ENCODE results near the gene PPP1R16B. TPM values are rescaled to one million over a fixed set of nuclear protein-coding genes. Genes with fewer than 3 reads are reported as not detected.
A peak's percentile ranks its signal among the peaks of the same experiment; 100 is the strongest.

PPP1R16B gene
- 100 to 1,000 TPM in 1 of 2 donors, 10 to 100 TPM in 1; 74.6 to 119 TPM for total RNA-seq

- ATAC-seq (peak; percentile 90 to 92), DNase-seq (ENCODE audit: low spot score) (peak; percentile 89)
- no peaks in the 10 kb centered on the region for H3K27me3 Mint-ChIP-seq
- peak within 1 kb of the TSS; percentile 90 to 93 for H3K27ac Mint-ChIP-seq
- H3K36me3 Mint-ChIP-seq: peaks cover 6% of the 10 kb centered on the region
- H3K4me3 Mint-ChIP-seq: peak within 1 kb of the TSS; percentile 98
- peaks cover 48 to 53% of the 10 kb centered on the region in 2 donors for H3K4me1 Mint-ChIP-seq (ENCODE audit: low read depth in 2 of 2)
- H3K9me3 Mint-ChIP-seq: no peaks in the 10 kb centered on the region
Observed at GRCh38 chr20:38805502-38805957, at the start of gene PPP1R16B. Gene PPP1R16B (plus strand): TSS chr20:38805697. CDS start chr20:38835926, 30,229 bp downstream.

DNA sequence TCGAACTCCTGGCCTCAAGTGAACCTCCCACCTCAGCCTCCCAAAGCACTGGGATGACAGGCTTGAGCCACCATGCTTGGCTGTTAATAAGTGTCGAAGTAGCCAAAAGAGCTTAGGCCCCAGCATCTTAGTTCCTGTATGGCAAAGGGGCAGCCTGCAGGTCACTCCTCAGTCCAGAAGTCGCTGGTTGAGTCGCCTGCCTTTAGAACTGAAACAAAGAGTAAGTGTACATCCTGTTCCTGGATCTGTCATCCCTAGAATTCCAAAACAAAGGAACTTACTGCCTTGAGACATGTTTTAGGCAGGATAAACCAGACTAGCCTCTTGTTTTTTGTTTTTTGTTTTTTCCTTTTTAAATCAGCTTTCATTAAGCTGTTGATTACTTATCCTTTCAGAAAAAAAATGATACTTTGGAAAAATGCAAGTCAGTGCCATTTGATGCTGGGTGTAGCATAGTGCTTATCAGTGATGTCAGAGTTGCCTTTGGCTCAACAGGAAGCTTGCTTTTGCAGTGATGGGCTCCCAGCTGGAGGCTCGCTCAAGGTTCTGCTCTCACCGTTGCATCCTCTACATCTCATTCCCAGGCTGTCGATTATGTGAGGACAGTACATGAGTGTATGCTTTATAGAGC, 48.2 kb upstream of the PPP1R16B start:
- H3K27ac Mint-ChIP-seq: no peak overlapping the region
- DNase-seq (ENCODE audit: low spot score): no peak
- H3K36me3 Mint-ChIP-seq: peaks cover 24% of the 10 kb centered on the region
- H3K4me3 Mint-ChIP-seq: no peak overlapping the region
- H3K9me3 Mint-ChIP-seq: no peaks in the 10 kb centered on the region
- H3K4me1 Mint-ChIP-seq (ENCODE audit: low read depth in 2 of 2): peaks cover 6 to 7% of the 10 kb centered on the region in 2 donors
- H3K27me3 Mint-ChIP-seq: no peaks in the 10 kb centered on the region
- ATAC-seq: no peak

- no peaks in the 10 kb centered on the region for H3K9me3 Mint-ChIP-seq
- no peak overlapping the region for H3K4me3 Mint-ChIP-seq
- H3K27ac Mint-ChIP-seq: no peak overlapping the region
- DNase-seq (ENCODE audit: low spot score) (no peak), ATAC-seq (no peak)
- H3K27me3 Mint-ChIP-seq: no peaks in the 10 kb centered on the region
- H3K4me1 Mint-ChIP-seq (ENCODE audit: low read depth in 2 of 2): peaks cover 13 to 16% of the 10 kb centered on the region in 2 donors
- peaks cover 20% of the 10 kb centered on the region for H3K36me3 Mint-ChIP-seq
Observed at GRCh38 chr20:38759106-38759505, 46.4 kb upstream of the PPP1R16B start.

GRCh38 chr20:38760978-38761377, 44.5 kb upstream of the PPP1R16B start:
- H3K36me3 Mint-ChIP-seq: peaks cover 13% of the 10 kb centered on the region
- DNase-seq (ENCODE audit: low spot score) (no peak), ATAC-seq (no peak)
- no peaks in the 10 kb centered on the region for H3K9me3 Mint-ChIP-seq
- no peak overlapping the region for H3K4me3 Mint-ChIP-seq
- H3K27me3 Mint-ChIP-seq: no peaks in the 10 kb centered on the region
- H3K4me1 Mint-ChIP-seq (ENCODE audit: low read depth in 2 of 2): peaks cover 16 to 19% of the 10 kb centered on the region in 2 donors
- H3K27ac Mint-ChIP-seq: no peak overlapping the region

GRCh38 chr20:38762174-38762573, 43.3 kb upstream of the PPP1R16B start:
- DNase-seq (ENCODE audit: low spot score) (no peak), ATAC-seq (no peak)
- H3K9me3 Mint-ChIP-seq: no peaks in the 10 kb centered on the region
- no peaks in the 10 kb centered on the region for H3K27me3 Mint-ChIP-seq
- H3K4me3 Mint-ChIP-seq: no peak overlapping the region
- peaks cover 13% of the 10 kb centered on the region for H3K36me3 Mint-ChIP-seq
- H3K4me1 Mint-ChIP-seq (ENCODE audit: low read depth in 2 of 2): peaks cover 16 to 19% of the 10 kb centered on the region in 2 donors
- H3K27ac Mint-ChIP-seq: peak overlapping the region in 1 of 2 donors; percentile 3

DNA sequence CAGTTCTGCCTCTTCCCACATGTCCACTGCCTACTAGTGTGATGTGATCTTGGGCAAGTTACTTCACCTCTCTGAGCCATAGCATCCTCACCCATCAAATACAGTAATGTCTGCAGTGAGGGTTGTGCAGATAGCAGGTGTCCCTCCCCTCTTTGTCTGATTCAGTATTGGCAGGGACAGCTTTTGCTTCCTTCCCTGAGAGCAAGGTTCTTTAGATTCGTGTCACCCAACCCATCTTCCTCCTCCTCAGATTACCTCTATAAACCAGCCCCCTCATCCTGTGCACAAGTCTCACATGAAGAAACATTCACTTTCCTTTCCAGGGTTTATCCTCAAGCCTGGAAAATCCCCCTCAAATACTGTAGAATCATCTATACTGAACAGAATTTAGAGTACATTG, 41.9 kb upstream of the PPP1R16B start:
- H3K4me1 Mint-ChIP-seq (ENCODE audit: low read depth in 2 of 2): peaks cover 16 to 19% of the 10 kb centered on the region in 2 donors
- H3K36me3 Mint-ChIP-seq: peaks cover 14% of the 10 kb centered on the region
- H3K4me3 Mint-ChIP-seq: no peak overlapping the region
- no peak for DNase-seq (ENCODE audit: low spot score)
- no peaks in the 10 kb centered on the region for H3K9me3 Mint-ChIP-seq
- no peak for ATAC-seq
- H3K27me3 Mint-ChIP-seq: no peaks in the 10 kb centered on the region
- no peak overlapping the region for H3K27ac Mint-ChIP-seq

DNA sequence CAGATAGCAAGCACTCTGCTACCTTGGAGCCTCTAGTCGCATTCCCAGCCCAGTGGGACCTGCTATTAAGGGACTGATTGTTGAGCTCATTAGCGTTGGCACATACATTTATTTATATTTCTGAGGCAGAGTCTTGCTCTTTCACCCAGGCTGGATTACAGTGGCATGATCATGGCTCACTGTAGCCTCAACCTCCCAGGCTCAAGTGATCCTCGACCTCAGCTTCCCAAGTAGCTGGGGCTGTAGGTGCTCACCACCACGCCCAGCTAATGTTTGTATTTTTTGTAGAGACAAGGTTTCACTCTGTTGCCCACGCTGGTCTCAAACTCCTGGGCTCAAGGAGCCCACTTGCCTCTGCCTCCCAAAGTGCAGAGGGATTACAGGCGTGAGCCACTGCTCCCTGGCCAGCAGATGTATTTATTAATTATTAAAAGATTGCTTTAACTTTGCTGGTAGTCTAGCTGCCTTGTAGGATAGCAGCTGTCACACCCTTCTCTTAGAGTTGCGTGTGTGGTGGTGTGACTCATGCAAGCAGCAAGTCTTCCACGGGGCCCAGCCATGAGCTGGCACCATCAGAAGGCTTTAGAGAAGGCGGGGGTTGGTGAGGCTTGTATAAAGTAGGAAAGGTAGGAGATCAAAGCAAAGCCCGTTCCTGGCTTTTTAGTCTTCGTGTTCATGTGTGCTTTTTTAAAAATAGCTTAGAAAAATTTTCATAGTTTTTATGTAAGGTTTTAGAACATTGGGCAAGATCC, 40.8 kb upstream of the PPP1R16B start:
- peaks cover 16 to 19% of the 10 kb centered on the region in 2 donors for H3K4me1 Mint-ChIP-seq (ENCODE audit: low read depth in 2 of 2)
- peak overlapping the region in 1 of 2 donors; percentile 7 for H3K27ac Mint-ChIP-seq
- DNase-seq (ENCODE audit: low spot score): no peak
- H3K9me3 Mint-ChIP-seq: no peaks in the 10 kb centered on the region
- no peaks in the 10 kb centered on the region for H3K27me3 Mint-ChIP-seq
- H3K4me3 Mint-ChIP-seq: peak overlapping the region; percentile 1
- ATAC-seq: peak; percentile 87 to 93
- peaks cover 19% of the 10 kb centered on the region for H3K36me3 Mint-ChIP-seq

- H3K36me3 Mint-ChIP-seq: peaks cover 19% of the 10 kb centered on the region
- peak overlapping the region in 1 of 2 donors; percentile 7 for H3K27ac Mint-ChIP-seq
- ATAC-seq: no peak
Observed at GRCh38 chr20:38766071-38766470, 39.4 kb upstream of the PPP1R16B start.

GRCh38 chr20:38769376-38770295, 35.9 kb upstream of the PPP1R16B start:
- H3K9me3 Mint-ChIP-seq: no peaks in the 10 kb centered on the region
- no peak overlapping the region for H3K4me3 Mint-ChIP-seq
- DNase-seq (ENCODE audit: low spot score) (no peak), ATAC-seq (no peak)
- no peaks in the 10 kb centered on the region for H3K27me3 Mint-ChIP-seq
- peaks cover 30% of the 10 kb centered on the region for H3K36me3 Mint-ChIP-seq
- peak overlapping the region in 1 of 2 donors; percentile 63 for H3K27ac Mint-ChIP-seq
- peaks cover 8% of the 10 kb centered on the region in 2 donors for H3K4me1 Mint-ChIP-seq (ENCODE audit: low read depth in 2 of 2)

More at GRCh38 chr20:38766071-38766470, 39.4 kb upstream of the PPP1R16B start:
- Mint-ChIP-seq H3K4me1 (ENCODE audit: low read depth in 2 of 2) (peaks cover 12 to 19% of the 10 kb centered on the region in 2 donors), H3K27me3 (no peaks in the 10 kb centered on the region), H3K4me3 (no peak overlapping the region), H3K9me3 (no peaks in the 10 kb centered on the region)
- no peak for DNase-seq (ENCODE audit: low spot score)

GRCh38 chr20:38770546-38770945, 35.0 kb upstream of the PPP1R16B start:
- Mint-ChIP-seq H3K36me3 (peaks cover 30% of the 10 kb centered on the region), H3K4me1 (ENCODE audit: low read depth in 2 of 2) (peaks cover 5 to 8% of the 10 kb centered on the region in 2 donors), H3K4me3 (no peak overlapping the region), H3K27ac (no peak overlapping the region), H3K27me3 (no peaks in the 10 kb centered on the region), H3K9me3 (no peaks in the 10 kb centered on the region)
- no peak for DNase-seq (ENCODE audit: low spot score)
- ATAC-seq: peak in 1 of 2 donors; percentile 6

DNA sequence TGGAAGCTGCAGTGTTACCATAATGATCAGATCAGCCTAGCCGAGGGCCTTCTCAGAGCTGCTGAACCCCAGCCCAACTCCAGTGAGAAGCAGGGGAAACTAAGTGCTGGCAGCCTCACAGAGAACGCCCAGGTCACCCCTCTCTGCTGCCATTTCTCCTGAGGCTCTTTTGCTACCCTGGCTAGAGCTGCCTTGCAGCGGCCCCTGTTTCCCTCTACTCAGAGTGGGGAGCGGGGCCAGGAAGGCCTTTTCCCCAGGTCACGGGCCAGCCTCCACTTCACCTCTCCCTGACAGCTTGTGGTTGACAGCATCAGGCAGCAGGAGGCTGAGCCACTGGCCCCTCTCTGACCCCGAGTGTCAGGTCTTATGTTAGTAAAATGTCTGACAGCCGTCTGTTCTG, 34.5 kb upstream of the PPP1R16B start:
- H3K36me3 Mint-ChIP-seq: peaks cover 30% of the 10 kb centered on the region
- peaks cover 6 to 11% of the 10 kb centered on the region in 2 donors for H3K4me1 Mint-ChIP-seq (ENCODE audit: low read depth in 2 of 2)
- ATAC-seq: peak in 1 of 2 donors; percentile 20
- H3K27ac Mint-ChIP-seq: no peak overlapping the region
- H3K27me3 Mint-ChIP-seq: no peaks in the 10 kb centered on the region
- DNase-seq (ENCODE audit: low spot score): no peak
- no peak overlapping the region for H3K4me3 Mint-ChIP-seq
- no peaks in the 10 kb centered on the region for H3K9me3 Mint-ChIP-seq

DNA sequence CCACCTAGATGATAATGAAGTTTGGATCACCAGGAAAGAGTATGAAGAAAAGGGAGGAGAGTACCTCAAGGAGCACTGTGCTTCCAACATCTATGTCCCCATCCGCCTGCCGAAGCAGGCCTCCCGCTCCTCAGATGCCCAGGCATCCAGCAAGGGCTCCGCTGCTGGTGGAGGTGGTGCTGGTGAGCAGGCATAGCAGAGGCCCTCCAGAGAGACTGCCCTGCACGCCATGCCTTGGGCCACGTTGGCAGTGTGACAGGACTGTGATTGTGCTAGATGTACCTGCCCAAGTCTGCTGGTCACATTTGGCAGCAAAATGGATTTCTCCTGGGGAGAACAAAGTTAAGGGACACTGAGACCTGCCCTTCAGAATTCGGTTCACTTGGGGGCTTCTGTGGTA, 33.9 kb upstream of the PPP1R16B start:
- H3K9me3 Mint-ChIP-seq: no peaks in the 10 kb centered on the region
- peaks cover 12 to 17% of the 10 kb centered on the region in 2 donors for H3K4me1 Mint-ChIP-seq (ENCODE audit: low read depth in 2 of 2)
- H3K4me3 Mint-ChIP-seq: no peak overlapping the region
- H3K27ac Mint-ChIP-seq: no peak overlapping the region
- H3K36me3 Mint-ChIP-seq: peaks cover 30% of the 10 kb centered on the region
- no peak for ATAC-seq
- H3K27me3 Mint-ChIP-seq: no peaks in the 10 kb centered on the region
- no peak for DNase-seq (ENCODE audit: low spot score)

DNA sequence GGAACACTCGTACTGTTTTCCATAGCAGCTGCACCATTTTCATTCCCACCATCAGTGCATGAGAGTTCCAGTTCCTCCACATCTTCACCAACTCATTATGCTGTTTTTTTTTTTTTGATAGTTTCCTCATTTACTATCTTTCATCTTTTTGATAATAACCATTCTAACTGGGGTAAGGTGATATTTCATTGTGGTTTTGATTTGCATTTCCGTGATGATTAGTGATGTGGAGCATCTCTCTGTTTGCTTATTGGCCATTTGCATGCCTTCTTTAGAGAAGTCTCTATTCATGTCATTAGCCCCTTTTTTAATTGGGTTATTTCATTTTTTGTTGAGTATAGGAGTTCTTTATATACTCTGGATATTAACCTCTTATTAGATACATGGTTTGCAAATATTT, 31.3 kb upstream of the PPP1R16B start:
- ATAC-seq (no peak), DNase-seq (ENCODE audit: low spot score) (no peak)
- Mint-ChIP-seq H3K27me3 (no peaks in the 10 kb centered on the region), H3K27ac (peak overlapping the region; percentile 18 to 56), H3K4me3 (no peak overlapping the region), H3K36me3 (peaks cover 21% of the 10 kb centered on the region), H3K4me1 (ENCODE audit: low read depth in 2 of 2) (peaks cover 16 to 23% of the 10 kb centered on the region in 2 donors), H3K9me3 (no peaks in the 10 kb centered on the region)

All from natural killer cell treated with Interleukin-12 subunit alpha and Interleukin-12 subunit beta and Interleukin-15 and Interleukin-18, amount 100 ng/mL, for 72 hours (primary cell).